GM18519 (cell line): ENCODE results near the gene ASAP2.
"Not testable (repeated sequence)": the region's sequence is repeated elsewhere in the genome, so short reads cannot be mapped to it uniquely, and the experiment has no call there.

ENCODE experiments used
- ATAC-seq: cut with Tn5 transposase; IDR thresholded peaks from one replicate; pipeline ENCODE4 v1.9.1; 2021; ENCODE audit warnings: mild to moderate bottlenecking, moderate library complexity; ENCODE audit not compliant: unreplicated experiment, low FRiP score

Gene ASAP2

GRCh38 chr2:9249020-9249800 is 42.6 kb downstream of the ASAP2 start:
- ATAC-seq = no peak

- no peak for ATAC-seq
Measured at GRCh38 chr2:9250091-9250490, 43.5 kb downstream of the ASAP2 start.

GRCh38 chr2:9250498-9251153 is 44.0 kb downstream of the ASAP2 start:
- ATAC-seq = no peak

GRCh38 chr2:9251154-9252001 is 44.8 kb downstream of the ASAP2 start:
- ATAC-seq = no peak

GRCh38 chr2:9252002-9252357 is 45.4 kb downstream of the ASAP2 start:
- no peak for ATAC-seq

GRCh38 chr2:9255416-9255815 is 48.8 kb downstream of the ASAP2 start:
- ATAC-seq = no peak

- ATAC-seq = no peak
Measured at GRCh38 chr2:9256147-9256546, 49.5 kb downstream of the ASAP2 start.

GRCh38 chr2:9256570-9257043 is 50.0 kb downstream of the ASAP2 start:
- ATAC-seq = no peak

- ATAC-seq = no peak
Measured at GRCh38 chr2:9258501-9258900, 51.9 kb downstream of the ASAP2 start.

GRCh38 chr2:9258953-9259399 is 52.4 kb downstream of the ASAP2 start:
- ATAC-seq = no peak

GRCh38 chr2:9260464-9260918 is 53.9 kb downstream of the ASAP2 start:
- no peak for ATAC-seq

GRCh38 chr2:9261231-9261883 is 54.7 kb downstream of the ASAP2 start:
- ATAC-seq = no peak

GRCh38 chr2:9262671-9263171 is 56.1 kb downstream of the ASAP2 start:
- ATAC-seq = no peak

GRCh38 chr2:9263428-9263827 is 56.8 kb downstream of the ASAP2 start:
- no peak for ATAC-seq

- no peak for ATAC-seq
Measured at GRCh38 chr2:9264301-9264700, 57.7 kb downstream of the ASAP2 start.

GRCh38 chr2:9266711-9267110 is 60.1 kb downstream of the ASAP2 start:
- no peak for ATAC-seq

GRCh38 chr2:9267286-9267685 is 60.7 kb downstream of the ASAP2 start:
- not testable (repeated sequence) for ATAC-seq

GRCh38 chr2:9268301-9269080 is 61.9 kb downstream of the ASAP2 start:
- no peak for ATAC-seq

GRCh38 chr2:9269295-9269694 is 62.7 kb downstream of the ASAP2 start:
- no peak for ATAC-seq
